Cardiac fibroblast (primary cell): ENCODE results near the gene FHDC1.

Experiments used
- DNase-seq, 2 donors: peaks; one replicate each; pipeline versions ENCODE4 v3.0.0 to v3.0.0-alpha.2; 2010; ENCODE audit warnings: low read depth in 2 of 2
- H3K4me3 ChIP-seq, 2 donors: replicated peaks in 1 of 2; 1 replicate in 1 of 2; 2 replicates in 1 of 2; pipeline ENCODE4 v1.5.1; 2011; ENCODE audit warnings: low read depth in 2 of 2, low read length in 2 of 2, mild to moderate bottlenecking in 2 of 2, moderate library complexity in 1 of 2
- CTCF ChIP-seq: IDR thresholded peaks from one replicate; pipeline ENCODE4 v1.5.1; 2011; ENCODE audit warnings: low read depth, mild to moderate bottlenecking, low read length, inconsistent platforms

FHDC1 gene

DNA sequence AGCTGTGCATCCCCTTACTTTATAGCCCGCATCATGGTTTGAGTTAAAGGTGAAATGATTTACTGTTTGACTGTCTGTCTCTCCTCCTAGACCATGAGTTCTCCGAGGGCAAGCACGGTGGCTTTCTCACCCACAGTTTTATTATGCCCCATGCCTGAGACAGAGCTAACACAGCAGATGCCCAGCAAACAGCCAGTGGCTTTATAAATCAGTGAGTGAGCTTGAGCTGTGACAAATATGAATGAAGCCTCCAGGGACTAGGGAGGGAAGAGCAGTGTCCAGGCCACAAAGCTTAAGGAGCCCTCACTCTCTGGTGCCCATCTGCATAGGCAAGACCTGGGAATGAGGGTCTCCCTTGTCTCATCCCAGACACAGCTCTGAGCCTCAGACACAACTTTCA, 57.9 kb downstream of the FHDC1 start:
- no peak for TF ChIP-seq CTCF
- DNase-seq = no peak
- no peak overlapping the region for H3K4me3 ChIP-seq

DNA sequence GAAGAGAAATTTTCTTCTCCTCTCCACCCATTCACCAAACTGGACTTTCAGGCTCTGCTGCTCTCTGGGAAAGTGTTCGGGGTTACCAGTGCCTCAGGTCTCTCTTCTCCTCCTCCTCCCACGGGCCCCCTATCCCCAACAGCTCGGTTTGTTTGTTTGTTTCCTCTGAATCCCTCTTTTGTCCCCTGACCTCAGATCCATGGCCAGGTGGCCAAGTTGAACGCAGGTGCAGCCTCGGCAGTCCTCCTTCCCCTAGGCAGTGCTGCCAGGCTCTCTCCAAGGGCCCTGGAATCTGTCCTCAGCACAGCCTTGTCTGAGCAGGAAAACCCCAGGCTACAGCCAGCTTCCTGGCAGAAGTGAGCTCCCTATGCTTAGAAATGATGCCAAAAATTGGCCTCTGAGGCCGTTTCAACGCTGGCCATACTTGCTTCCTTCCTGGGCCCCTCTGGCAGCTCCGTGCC, 60.0 kb downstream of the FHDC1 start:
- no peak overlapping the region for H3K4me3 ChIP-seq
- TF ChIP-seq CTCF = no peak
- DNase-seq = peak in 1 of 2 donors; percentile 24

DNA sequence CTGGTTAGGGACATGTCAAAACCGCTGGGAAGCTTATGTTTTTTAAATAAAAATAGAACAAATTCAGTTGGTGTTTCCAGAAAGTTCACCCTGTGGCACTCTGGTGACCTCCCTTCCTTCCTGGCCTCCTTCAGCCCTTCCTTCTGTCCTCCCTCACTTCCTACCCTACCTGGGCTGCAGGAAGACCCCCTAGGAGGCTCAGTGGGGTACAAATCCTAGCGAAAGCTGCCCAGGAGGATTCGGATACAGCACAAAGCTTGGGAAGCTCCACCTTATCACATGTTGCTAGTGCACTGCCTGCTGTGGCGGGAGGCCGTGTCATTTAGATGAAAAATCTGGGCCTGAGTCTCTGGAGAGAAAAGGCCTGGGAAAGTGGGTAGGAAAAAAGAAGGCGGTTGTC, 60.5 kb downstream of the FHDC1 start:
- DNase-seq = no peak
- TF ChIP-seq CTCF = no peak
- no peak overlapping the region for H3K4me3 ChIP-seq

- DNase-seq = no peak
- no peak for TF ChIP-seq CTCF
- no peak overlapping the region for H3K4me3 ChIP-seq
Observed at GRCh38 chr4:152997288-152997687, 61.2 kb downstream of the FHDC1 start.

DNA sequence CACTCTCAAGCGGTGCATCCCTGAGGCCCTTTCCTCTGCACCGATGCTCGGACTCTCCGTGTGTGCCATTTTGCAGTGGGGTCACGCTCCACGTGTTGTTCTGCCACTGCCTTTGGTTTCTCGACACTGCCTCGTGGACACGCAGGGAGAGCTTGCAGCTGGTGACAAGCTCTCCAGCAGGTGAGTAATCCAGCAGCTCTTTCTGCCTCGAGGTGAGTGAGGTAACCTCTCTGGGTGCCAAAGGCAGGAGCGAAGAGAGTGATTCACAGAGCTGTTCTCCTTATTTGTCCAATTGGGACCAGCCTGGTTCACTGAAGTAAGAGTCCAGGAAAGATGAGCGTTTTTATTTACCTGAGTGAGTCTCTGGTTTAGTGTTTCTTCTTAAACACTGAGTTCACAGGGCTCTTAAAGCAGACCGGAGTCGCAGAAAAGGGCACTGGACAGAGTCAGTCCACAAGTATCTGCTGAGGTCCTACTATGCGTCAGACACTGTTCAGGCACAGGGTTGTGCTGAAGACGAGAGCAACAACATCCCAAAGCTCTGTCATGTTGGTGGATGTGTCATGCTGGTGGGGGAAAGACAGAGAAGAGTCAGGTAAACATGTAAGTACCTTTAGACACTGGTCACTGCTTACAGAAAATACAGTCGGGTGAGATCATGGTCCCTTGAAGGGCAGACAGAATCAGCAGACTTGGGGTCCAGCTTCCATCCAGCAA, 61.8 kb downstream of the FHDC1 start:
- no peak for DNase-seq
- no peak for TF ChIP-seq CTCF
- no peak overlapping the region for H3K4me3 ChIP-seq

GRCh38 chr4:152998861-152999260, 62.7 kb downstream of the FHDC1 start:
- no peak for TF ChIP-seq CTCF
- H3K4me3 ChIP-seq = no peak overlapping the region
- DNase-seq = no peak
